HUES48 (cell line): ENCODE measurements around the gene TASP1.

Experiments used
- H3K27ac ChIP-seq: one replicate; pipeline ENCODE4 v1.7.0; 2013; ENCODE audit warnings: low read depth, low read length, inconsistent platforms
- H3K27me3 ChIP-seq: 2 replicates; pipeline ENCODE4 v1.6.1; 2013; ENCODE audit warnings: mild to moderate bottlenecking, low read length; ENCODE audit not compliant: control insufficient read depth, insufficient read depth
- H3K36me3 ChIP-seq: 2 replicates; pipeline ENCODE4 v1.6.1; 2013; ENCODE audit warnings: low read length; ENCODE audit not compliant: control insufficient read depth, insufficient read depth
- H3K4me1 ChIP-seq: 2 replicates; pipeline ENCODE4 v1.6.1; 2013; ENCODE audit warnings: mild to moderate bottlenecking, low read length; ENCODE audit not compliant: control insufficient read depth, insufficient read depth
- H3K4me3 ChIP-seq: 2 replicates; pipeline ENCODE4 v1.5.1; 2013; ENCODE audit warnings: mild to moderate bottlenecking, low read depth, low read length
- H3K9ac ChIP-seq: 2 replicates; pipeline ENCODE4 v1.6.1; 2013; ENCODE audit warnings: mild to moderate bottlenecking, low read depth, low read length, moderate library complexity
- H3K9me3 ChIP-seq: 2 replicates; pipeline ENCODE4 v1.6.1; 2013; ENCODE audit warnings: low read length; ENCODE audit not compliant: control insufficient read depth, insufficient read depth

The TASP1 gene

DNA sequence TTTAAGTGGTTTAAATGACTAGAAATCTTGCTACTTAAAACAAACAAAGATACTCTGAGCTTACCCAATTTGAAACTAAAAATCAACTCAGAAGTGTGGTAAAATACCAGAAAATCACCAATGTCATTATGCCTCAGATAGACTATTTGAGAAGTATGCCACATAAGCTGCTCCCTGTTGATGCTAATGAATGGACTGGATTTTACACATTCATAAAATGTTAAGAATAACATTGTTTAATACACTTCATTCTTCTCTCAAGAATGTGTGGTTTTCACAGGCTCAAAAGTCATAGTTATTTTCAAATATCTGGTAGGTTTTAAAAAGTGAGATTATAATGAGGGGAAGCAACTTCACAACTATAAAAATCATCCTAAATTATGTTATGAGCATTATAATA is 170.6 kb downstream of the TASP1 start:
- Histone ChIP-seq H3K4me1 (no peaks in the 10 kb centered on the region), H3K27ac (no peak overlapping the region), H3K4me3 (no peak overlapping the region), H3K9ac (no peak overlapping the region), H3K9me3 (no peaks in the 10 kb centered on the region), H3K27me3 (no peaks in the 10 kb centered on the region), H3K36me3 (no peaks in the 10 kb centered on the region)

DNA sequence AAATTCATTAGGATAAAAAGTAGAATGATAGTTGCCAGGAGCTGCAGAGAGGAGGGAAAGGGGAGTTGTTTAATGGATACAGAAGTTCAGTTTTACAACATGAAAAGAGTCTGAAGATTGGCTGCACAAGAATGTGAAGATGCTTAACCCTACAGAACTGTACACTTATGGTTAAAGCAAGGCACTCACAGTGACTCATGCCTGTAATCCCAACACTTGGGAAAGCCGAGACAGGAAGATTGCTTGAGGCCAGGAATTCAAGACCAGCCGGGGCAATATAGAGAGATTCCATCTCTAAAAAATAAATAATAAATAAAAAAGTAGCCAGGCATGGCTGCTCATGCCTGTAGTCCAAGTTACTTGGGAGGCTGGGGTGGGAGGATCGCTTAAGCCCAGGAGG is 174.0 kb downstream of the TASP1 start:
- H3K36me3 ChIP-seq = no peaks in the 10 kb centered on the region
- no peak overlapping the region for H3K27ac ChIP-seq
- no peak overlapping the region for H3K9ac ChIP-seq
- H3K4me1 ChIP-seq = peaks cover 5% of the 10 kb centered on the region
- H3K9me3 ChIP-seq = no peaks in the 10 kb centered on the region
- no peak overlapping the region for H3K4me3 ChIP-seq
- no peaks in the 10 kb centered on the region for H3K27me3 ChIP-seq

DNA sequence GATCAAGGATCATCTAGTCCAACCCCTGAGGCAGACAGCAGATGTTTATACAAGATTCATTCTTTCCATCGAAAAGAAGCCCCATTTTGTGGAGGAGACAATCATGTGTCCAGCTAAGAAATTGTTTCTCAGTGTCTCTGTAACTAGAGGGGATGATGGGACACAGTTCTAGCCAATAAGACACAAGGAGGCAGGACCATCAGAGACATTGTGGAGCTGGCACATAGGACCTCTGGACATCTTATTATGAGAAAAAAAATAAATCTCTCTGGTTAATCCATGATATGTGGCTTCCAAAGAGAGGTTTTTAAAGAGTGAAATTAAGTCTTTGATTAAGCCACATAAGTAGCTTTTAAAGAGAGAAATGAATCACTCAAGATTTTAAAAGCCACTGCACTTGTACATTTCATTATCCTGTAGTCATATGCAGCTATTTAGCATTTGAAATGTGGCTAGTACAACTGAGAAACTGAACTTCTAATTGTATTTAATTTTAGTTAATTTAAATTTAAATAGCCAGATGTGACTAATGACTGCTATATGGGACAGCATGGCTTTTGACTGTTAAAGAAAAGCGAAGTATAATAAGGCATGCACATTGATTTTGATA is 176.8 kb downstream of the TASP1 start:
- Histone ChIP-seq H3K4me1 (peaks cover 5% of the 10 kb centered on the region), H3K9me3 (no peaks in the 10 kb centered on the region), H3K4me3 (no peak overlapping the region), H3K27me3 (no peaks in the 10 kb centered on the region), H3K27ac (no peak overlapping the region), H3K36me3 (no peaks in the 10 kb centered on the region), H3K9ac (no peak overlapping the region)

DNA sequence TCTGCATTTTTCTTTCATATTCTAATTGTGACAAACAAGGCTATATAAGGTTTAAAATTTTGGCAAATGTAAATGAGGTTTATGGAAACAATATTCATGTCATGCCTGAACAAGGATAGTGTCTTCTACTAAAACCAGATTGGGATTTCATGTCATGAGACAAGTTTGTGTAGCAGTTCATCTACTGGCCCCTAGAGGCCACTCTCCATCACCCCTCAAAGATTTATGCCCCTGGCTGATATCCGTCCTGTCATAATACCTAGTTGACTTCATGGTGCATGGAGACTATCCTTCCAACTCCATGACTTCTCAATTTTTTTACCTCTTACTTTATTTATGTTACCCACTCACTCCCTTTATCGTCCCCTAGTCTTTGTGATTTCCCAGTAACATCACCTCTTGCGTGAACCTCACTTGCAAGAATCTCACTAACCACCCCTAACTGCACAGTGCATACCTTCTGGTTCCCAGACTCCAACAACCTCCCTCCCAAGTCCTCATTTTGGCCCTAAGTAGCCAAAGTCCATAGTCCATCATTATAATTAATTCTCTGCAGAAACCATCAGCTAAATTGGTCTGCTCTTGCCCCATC is 179.8 kb downstream of the TASP1 start:
- H3K9ac ChIP-seq = no peak overlapping the region
- peaks cover 11% of the 10 kb centered on the region for H3K4me1 ChIP-seq

DNA sequence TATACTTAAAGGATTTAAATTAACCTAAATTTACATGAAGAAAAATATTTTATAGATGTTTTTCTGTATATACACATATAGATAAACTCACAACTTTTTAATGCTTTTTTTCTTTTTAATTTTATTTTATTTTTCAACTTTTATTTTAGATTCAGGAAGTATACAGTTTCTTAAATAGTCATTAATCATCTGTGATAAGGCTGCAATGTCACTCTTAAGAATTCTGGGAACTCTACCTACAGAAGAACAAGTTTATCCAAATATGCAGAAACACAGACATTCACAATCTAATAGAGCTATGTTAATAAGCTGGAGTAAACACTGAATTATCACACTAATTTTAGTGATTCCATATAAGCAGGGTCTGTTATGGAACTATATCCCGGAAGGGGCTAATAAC is 181.2 kb downstream of the TASP1 start:
- no peak overlapping the region for H3K9ac ChIP-seq
- H3K27me3 ChIP-seq = no peaks in the 10 kb centered on the region
- no peak overlapping the region for H3K4me3 ChIP-seq
- H3K9me3 ChIP-seq = no peaks in the 10 kb centered on the region
- no peak overlapping the region for H3K27ac ChIP-seq
- H3K36me3 ChIP-seq = no peaks in the 10 kb centered on the region
- peaks cover 10% of the 10 kb centered on the region for H3K4me1 ChIP-seq

More for the DNA sequence above, 179.8 kb downstream of the TASP1 start:
- Histone ChIP-seq H3K36me3 (no peaks in the 10 kb centered on the region), H3K4me3 (no peak overlapping the region), H3K27ac (no peak overlapping the region), H3K27me3 (no peaks in the 10 kb centered on the region), H3K9me3 (no peaks in the 10 kb centered on the region)

DNA sequence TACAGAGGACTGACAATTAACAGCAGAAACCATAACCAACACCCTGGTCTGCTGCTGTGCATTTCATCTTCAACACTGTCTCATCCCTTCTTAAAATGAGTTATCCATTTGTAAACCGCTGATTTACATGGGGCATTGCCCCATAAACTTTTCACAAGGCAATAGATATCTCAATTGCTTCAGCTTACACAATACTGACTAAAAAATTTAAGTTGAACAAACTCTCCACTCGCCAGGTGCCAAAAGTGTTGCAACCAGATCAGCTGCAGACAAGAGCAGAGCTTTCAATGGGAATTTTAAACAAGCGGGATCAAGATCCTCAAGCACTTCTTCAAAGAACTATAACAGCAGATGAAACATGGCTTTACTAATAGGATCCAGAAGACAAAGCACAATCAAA is 183.0 kb downstream of the TASP1 start:
- Histone ChIP-seq H3K36me3 (no peaks in the 10 kb centered on the region), H3K4me1 (0 out of 2 replicates have a peak, but pooled peaks cover 6% of the 10 kb centered on the region), H3K9ac (no peak overlapping the region), H3K9me3 (no peaks in the 10 kb centered on the region), H3K27ac (no peak overlapping the region), H3K27me3 (no peaks in the 10 kb centered on the region), H3K4me3 (no peak overlapping the region)

DNA sequence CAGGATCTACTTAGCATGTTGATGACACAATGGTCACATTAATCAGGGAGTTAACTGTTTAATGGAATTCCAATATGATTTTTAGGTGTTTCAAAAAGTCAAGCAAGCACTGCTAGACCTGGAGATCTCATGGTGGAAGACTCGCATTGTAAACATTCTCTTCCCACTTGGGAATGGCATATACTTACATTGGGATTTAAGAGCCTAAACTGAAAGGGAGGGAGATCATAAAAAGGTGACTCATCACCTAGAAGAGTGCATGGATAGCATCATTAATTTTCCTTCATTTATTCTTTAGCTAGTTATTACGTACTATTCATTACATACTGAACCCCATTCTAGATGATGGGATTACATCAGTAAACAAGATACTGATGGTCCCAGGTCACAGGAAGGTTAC is 185.4 kb downstream of the TASP1 start:
- no peak overlapping the region for H3K27ac ChIP-seq
- H3K36me3 ChIP-seq = no peaks in the 10 kb centered on the region

DNA sequence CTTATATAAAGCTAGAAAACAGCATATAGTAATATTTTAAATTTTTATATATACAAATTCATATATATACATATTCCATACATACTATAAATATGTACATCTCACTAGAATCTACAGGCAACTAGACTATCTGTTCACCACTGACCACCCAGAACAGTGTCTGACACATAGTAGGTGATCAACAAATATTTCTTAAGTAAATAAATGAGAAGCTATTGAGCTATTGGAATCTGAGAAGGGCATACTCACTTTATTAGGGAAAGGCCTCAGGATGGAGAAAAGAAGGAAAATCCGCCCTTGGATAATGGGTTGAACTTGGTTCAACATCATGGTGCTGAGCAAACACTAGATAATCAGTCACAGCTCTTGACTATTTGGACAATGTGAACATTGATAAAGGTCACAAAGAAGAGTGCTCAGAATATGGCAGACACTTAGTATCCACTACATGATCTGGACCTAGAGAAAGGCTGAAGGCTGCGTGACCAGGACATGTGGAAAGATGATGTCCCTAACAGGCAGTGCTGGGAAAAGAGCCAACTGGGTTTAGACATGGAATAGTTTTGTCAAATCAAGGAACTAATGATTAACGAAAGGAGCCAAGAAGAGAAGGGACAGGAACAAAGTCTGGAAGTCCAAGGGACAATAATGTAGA is 186.1 kb downstream of the TASP1 start:
- H3K27me3 ChIP-seq = no peaks in the 10 kb centered on the region
- H3K4me3 ChIP-seq = no peak overlapping the region
- H3K36me3 ChIP-seq = no peaks in the 10 kb centered on the region
- no peak overlapping the region for H3K27ac ChIP-seq
- H3K4me1 ChIP-seq = 0 out of 2 replicates have a peak, but pooled peaks cover 6% of the 10 kb centered on the region
- no peak overlapping the region for H3K9ac ChIP-seq
- no peaks in the 10 kb centered on the region for H3K9me3 ChIP-seq

More for the DNA sequence above, 185.4 kb downstream of the TASP1 start:
- Histone ChIP-seq H3K9ac (no peak overlapping the region), H3K4me1 (0 out of 2 replicates have a peak, but pooled peaks cover 6% of the 10 kb centered on the region), H3K4me3 (no peak overlapping the region), H3K27me3 (no peaks in the 10 kb centered on the region), H3K9me3 (no peaks in the 10 kb centered on the region)

DNA sequence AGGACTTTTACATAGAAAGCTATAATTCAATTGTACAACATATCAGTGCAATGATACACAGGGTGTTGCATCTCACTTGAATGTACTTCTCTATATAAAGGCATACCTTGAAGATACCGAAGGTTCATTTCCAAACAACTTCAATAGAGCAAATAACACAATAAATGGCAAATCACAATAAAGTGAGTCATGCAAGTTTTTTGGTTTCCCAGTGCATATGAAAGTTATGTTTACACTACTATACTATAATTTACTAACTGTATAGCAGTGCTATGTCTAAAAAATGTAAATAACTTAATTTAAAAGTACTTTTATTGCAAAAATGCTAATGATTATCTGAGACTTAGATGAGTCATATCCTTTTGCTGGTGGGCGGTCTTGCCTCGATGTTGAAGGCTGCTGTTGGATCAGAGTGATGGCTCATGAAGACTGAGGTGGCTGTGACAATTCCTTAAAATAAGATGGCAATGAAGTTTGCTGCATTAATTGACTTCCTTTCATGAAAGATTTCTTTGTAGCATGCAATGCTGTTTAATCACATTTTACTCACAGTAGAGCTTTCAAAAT is 188.8 kb downstream of the TASP1 start:
- no peak overlapping the region for H3K9ac ChIP-seq
- no peak overlapping the region for H3K27ac ChIP-seq
- H3K4me1 ChIP-seq = 0 out of 2 replicates have a peak, but pooled peaks cover 6% of the 10 kb centered on the region
- no peaks in the 10 kb centered on the region for H3K27me3 ChIP-seq
- no peak overlapping the region for H3K4me3 ChIP-seq
- no peaks in the 10 kb centered on the region for H3K36me3 ChIP-seq
- no peaks in the 10 kb centered on the region for H3K9me3 ChIP-seq

DNA sequence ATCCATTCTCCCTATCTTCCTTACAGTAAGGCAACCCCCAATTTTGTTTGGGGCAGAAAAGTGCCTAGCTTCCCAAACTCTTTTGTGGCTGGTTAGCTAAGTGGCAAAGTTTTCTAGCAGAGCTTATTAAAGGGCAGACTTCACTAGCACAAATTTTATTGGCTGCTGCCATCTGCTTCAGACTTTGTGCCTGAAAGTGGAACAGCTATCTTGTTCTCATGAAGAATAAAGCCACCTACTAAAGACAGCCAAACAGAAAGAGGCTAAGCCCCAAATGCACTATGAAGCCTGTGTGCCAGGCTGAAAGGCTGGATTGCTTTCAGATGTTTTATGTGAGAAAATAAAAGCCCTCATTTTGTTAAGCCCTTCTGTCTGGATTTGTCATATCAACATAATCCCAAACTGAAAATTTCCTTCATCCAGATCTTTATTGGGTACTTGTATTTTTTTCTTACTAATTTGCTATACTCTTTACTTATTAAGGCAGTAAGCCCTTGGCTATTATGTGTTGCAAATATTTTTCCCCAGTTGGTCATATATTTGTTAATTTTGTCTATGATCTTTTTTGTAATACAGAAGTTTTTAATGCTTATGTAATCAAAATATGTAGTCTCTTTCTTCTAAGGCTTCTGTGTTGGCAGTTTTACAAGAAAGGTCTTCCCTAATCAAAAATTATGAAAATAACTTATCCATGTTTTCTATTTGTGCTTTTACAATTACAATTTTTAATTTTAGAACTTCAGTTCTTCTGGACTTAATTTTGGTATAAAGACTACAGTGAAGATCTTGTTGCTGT is 191.1 kb downstream of the TASP1 start:
- H3K36me3 ChIP-seq = no peaks in the 10 kb centered on the region
- H3K27ac ChIP-seq = no peak overlapping the region
- H3K27me3 ChIP-seq = no peaks in the 10 kb centered on the region
- H3K4me1 ChIP-seq = no peaks in the 10 kb centered on the region
- H3K9me3 ChIP-seq = no peaks in the 10 kb centered on the region
- H3K4me3 ChIP-seq = no peak overlapping the region
- no peak overlapping the region for H3K9ac ChIP-seq
